ENCODE measurements around the gene CACNA1D.

The CACNA1D gene

DNA sequence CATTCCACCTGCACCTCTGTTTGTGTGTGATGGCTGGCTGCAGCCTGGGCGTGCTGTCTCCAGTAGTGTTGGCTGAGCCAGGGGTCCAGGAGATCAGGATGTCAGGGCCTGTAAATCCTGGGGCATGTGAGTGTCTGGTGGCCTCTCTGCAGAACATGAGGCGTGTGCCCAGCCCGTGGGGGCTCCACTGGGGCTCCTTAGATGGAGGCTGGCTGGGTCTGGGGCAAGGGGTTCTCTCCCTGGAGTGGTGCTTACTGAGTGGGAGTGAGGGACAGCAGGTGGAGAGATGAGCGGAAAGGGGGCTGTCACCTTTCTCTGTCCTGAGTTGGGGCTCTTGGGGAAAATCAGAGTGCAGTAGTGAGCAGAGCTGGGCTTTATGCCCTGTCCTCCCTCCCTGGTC lies 199.6 kb downstream of the CACNA1D start:
- Histone ChIP-seq H3K4me3 (no peak overlapping the region), H3K27ac (no peak overlapping the region)
- no peak for DNase-seq (ENCODE audit: low spot score)
- TF ChIP-seq CTCF (IDR thresholded peaks at IDR 0.05), result no peak

- DNase-seq (ENCODE audit: low spot score), result no peak
- H3K4me3 ChIP-seq, result no peak overlapping the region
- no peak overlapping the region for H3K27ac ChIP-seq
- TF ChIP-seq CTCF (IDR thresholded peaks at IDR 0.05), result no peak
These were observed 200.4 kb downstream of the CACNA1D start for GRCh38 chr3:53694666-53695323.

- no peak for DNase-seq (ENCODE audit: low spot score)
- TF ChIP-seq CTCF (IDR thresholded peaks at IDR 0.05), result no peak
- Histone ChIP-seq H3K4me3 (no peak overlapping the region), H3K27ac (no peak overlapping the region)
These were observed 200.9 kb downstream of the CACNA1D start for GRCh38 chr3:53695324-53695690.

DNA sequence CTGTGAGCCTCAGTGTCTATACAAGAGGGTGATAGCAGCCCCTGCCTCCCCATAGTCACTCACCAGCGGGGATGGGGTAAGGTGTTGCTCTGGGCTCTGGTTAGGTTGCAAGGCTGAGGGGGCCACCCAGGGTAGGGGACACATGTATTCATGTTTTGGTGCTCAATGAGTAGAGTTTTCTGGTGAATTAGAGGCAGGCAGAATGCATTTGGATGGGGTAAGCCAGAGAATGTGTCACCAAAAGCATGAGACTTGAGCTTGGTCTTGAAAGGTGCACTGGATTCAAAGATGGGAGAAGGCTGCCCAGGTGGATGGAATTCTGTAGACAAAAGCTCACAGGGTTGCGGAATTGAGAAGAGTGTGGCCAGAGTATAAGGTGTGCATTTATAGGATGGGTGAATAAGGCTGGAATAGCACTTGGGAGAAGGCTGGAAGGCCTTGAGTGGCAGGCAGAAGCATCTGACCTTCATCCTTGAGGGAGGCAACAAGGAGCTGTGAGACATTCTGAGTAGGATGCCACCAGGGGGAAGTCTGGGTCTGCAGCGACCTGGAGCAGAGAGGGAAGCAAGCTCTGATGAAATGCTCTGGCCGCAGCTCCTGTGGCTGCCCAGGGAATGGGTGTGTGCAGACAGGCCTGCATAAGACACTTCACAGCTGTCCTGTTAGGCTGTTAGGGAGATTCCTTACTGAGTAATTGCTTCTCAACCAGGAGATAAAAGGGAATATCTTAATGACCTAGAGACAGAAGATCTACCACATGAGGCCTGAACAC lies 202.2 kb downstream of the CACNA1D start:
- no peak overlapping the region for H3K4me3 ChIP-seq
- no peak overlapping the region for H3K27ac ChIP-seq
- no peak for DNase-seq (ENCODE audit: low spot score)
- TF ChIP-seq CTCF (IDR thresholded peaks at IDR 0.05), result no peak

- TF ChIP-seq CTCF (IDR thresholded peaks at IDR 0.05), result no peak
These were observed 206.0 kb downstream of the CACNA1D start for GRCh38 chr3:53700441-53700840.

GRCh38 chr3:53702776-53703530 lies 208.5 kb downstream of the CACNA1D start:
- Histone ChIP-seq H3K27ac (no peak overlapping the region), H3K4me3 (no peak overlapping the region)
- TF ChIP-seq CTCF (IDR thresholded peaks at IDR 0.05), result no peak
- no peak for DNase-seq (ENCODE audit: low spot score)

More at GRCh38 chr3:53700441-53700840, 206.0 kb downstream of the CACNA1D start:
- Histone ChIP-seq H3K4me3 (no peak overlapping the region), H3K27ac (no peak overlapping the region)
- DNase-seq (ENCODE audit: low spot score), result no peak

Measured in coronary artery (tissue), 2 donors.